Measurements from ENCODE around the gene SKOR2. TPM values are rescaled to one million over a fixed set of nuclear protein-coding genes. Genes with fewer than 3 reads are reported as not detected.
A peak's percentile ranks its signal among the peaks of the same experiment; 100 is the strongest.

The SKOR2 gene, protein sequence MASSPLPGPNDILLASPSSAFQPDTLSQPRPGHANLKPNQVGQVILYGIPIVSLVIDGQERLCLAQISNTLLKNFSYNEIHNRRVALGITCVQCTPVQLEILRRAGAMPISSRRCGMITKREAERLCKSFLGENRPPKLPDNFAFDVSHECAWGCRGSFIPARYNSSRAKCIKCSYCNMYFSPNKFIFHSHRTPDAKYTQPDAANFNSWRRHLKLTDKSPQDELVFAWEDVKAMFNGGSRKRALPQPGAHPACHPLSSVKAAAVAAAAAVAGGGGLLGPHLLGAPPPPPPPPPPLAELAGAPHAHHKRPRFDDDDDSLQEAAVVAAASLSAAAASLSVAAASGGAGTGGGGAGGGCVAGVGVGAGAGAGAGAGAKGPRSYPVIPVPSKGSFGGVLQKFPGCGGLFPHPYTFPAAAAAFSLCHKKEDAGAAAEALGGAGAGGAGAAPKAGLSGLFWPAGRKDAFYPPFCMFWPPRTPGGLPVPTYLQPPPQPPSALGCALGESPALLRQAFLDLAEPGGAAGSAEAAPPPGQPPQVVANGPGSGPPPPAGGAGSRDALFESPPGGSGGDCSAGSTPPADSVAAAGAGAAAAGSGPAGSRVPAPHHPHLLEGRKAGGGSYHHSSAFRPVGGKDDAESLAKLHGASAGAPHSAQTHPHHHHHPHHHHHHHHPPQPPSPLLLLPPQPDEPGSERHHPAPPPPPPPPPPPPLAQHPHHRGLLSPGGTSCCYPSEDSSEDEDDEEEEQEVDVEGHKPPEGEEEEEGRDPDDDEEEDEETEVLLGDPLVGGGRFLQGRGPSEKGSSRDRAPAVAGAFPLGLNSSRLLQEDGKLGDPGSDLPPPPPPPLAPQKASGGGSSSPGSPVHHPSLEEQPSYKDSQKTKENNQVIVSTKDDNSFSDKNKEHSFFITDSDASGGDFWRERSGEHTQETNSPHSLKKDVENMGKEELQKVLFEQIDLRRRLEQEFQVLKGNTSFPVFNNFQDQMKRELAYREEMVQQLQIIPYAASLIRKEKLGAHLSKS
- total RNA-seq (ENCODE audit: low replicate concordance): 0.81 and 0.87 TPM in 2 replicates
- long read RNA-seq: 0 reads

DNA sequence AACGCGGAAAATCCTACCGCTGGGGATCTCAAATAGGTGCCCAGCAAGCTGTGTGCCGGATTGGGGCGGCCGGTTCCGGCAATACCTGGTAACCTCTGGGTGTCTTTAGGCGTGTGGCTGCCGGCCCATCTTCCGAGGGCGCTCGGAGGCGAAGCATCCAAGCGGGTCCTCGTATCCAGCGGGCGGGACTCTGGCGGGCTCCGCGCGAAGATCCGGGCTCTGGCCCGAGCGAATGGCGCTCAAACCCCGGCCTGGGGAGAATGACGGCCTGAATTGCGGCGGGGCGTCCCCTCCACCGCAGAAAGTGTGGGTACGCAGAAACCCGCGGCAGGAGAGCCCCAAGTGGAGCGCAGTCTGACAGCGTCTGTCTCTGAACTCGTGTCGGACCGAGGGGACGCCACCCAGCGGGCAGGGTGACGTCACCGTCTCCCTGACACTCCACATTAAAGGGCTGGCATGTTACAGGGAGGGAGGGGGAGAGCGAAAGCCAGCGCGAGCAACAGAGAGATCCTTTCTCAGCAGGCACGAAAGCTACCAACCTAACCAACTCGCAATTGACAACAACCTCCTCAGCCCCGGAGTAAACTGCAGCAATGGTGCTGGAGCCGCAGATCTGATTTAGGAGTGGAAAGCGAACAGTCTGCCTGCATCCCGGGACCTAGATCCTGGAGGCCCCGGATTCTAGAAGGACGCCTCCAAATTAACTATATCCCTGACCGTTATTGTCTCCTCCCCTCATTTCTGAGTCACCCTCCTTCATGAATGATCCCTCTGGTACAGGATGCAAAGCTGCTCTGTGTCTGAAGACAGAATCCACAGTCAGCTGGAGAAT, at the start of gene SKOR2:
Gene SKOR2, minus strand, starts transcription at position 372 of the 832 bp plus-strand sequence. CDS start 2,477 bp downstream, outside the sequence.
- TF ChIP-seq, protein P1, sequence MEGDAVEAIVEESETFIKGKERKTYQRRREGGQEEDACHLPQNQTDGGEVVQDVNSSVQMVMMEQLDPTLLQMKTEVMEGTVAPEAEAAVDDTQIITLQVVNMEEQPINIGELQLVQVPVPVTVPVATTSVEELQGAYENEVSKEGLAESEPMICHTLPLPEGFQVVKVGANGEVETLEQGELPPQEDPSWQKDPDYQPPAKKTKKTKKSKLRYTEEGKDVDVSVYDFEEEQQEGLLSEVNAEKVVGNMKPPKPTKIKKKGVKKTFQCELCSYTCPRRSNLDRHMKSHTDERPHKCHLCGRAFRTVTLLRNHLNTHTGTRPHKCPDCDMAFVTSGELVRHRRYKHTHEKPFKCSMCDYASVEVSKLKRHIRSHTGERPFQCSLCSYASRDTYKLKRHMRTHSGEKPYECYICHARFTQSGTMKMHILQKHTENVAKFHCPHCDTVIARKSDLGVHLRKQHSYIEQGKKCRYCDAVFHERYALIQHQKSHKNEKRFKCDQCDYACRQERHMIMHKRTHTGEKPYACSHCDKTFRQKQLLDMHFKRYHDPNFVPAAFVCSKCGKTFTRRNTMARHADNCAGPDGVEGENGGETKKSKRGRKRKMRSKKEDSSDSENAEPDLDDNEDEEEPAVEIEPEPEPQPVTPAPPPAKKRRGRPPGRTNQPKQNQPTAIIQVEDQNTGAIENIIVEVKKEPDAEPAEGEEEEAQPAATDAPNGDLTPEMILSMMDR (conservative IDR thresholded peaks at IDR 0.05): no peak
- Mint-ChIP-seq H3K36me3 (no peaks in the 10 kb centered on the region), H3K9me3 (no peaks in the 10 kb centered on the region), H3K27me3 (peaks cover 82% of the 10 kb centered on the region), H3K27ac (no peak within 1 kb of the TSS), H3K4me3 (peak within 1 kb of the TSS; percentile 49), H3K4me1 (ENCODE audit: unreplicated experiment) (no peaks in the 10 kb centered on the region)
- DNase-seq (ENCODE audit: extremely low spot score, unreplicated experiment): no peak

DNA sequence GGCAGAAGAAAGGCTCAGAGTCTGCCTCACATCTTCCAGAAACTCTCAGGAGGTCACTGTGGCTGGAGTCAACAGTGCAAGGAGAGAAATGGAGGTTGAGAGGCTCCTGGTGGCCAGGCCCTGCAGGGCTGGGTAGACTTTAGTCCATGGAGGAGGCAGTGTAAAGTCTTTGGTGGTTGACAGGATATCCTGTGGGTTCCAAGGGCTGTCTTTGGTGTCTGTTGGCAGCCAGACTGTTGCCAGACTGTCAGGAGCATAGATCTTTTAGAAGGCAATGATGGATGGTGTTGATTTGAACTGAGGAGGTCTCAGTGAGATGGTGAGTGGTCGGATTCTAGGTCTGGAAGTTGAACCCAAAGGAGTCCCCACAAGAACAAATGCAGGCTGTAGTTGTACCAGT, 45.0 kb upstream of the SKOR2 start:
- no peak for DNase-seq (ENCODE audit: extremely low spot score, unreplicated experiment)
- H3K27ac Mint-ChIP-seq: no peak overlapping the region
- TF ChIP-seq, protein P1 (conservative IDR thresholded peaks at IDR 0.05): no peak
- no peaks in the 10 kb centered on the region for H3K9me3 Mint-ChIP-seq
- no peaks in the 10 kb centered on the region for H3K4me1 Mint-ChIP-seq (ENCODE audit: unreplicated experiment)
- no peak overlapping the region for H3K4me3 Mint-ChIP-seq
- peaks cover 35% of the 10 kb centered on the region for H3K27me3 Mint-ChIP-seq
- H3K36me3 Mint-ChIP-seq: no peaks in the 10 kb centered on the region

DNA sequence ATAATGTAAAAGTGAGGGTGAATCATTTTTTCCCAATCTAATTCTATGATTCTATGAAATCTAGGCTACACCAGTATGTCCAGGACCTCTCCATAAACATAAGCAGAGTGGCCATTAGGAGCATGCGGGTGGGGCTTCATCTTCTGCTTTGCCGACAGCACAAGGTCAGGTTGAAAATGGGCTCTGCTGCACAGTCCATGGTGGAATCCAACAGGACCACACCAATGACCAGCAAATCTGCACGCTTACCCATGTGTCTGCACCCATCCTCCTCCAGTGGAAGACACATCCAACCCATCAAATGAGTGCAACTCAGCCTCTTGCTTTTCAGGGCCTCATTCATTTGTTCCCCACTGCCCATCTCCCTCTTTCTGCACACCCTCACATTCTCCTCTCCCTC, 43.3 kb upstream of the SKOR2 start:
- H3K9me3 Mint-ChIP-seq: no peaks in the 10 kb centered on the region
- no peak overlapping the region for H3K27ac Mint-ChIP-seq
- no peak overlapping the region for H3K4me3 Mint-ChIP-seq
- TF ChIP-seq, protein P1 (conservative IDR thresholded peaks at IDR 0.05): no peak
- peaks cover 52% of the 10 kb centered on the region for H3K27me3 Mint-ChIP-seq
- no peaks in the 10 kb centered on the region for H3K36me3 Mint-ChIP-seq
- no peaks in the 10 kb centered on the region for H3K4me1 Mint-ChIP-seq (ENCODE audit: unreplicated experiment)
- DNase-seq (ENCODE audit: extremely low spot score, unreplicated experiment): no peak

DNA sequence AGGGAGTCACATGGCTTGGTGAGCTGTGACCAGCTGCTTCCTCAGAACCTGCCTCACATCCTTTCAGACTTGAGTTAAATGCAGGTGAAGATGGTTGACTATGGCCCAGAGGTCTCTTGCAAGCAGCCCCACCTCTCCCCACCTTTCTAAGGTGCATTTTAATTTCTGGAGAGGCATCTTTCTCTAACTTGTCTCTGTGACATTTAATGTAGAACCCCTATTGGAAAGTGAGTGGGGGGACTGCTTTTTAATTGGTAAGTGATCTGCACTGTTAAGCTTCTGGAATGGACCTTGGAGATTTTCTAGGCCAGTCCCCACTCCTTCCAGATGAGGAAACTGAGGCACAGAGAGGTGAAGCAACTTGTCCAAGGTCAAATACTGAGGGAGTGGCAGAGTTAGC, 37.3 kb upstream of the SKOR2 start:
- Mint-ChIP-seq H3K27me3 (peaks cover 79% of the 10 kb centered on the region), H3K4me3 (no peak overlapping the region), H3K36me3 (no peaks in the 10 kb centered on the region), H3K4me1 (ENCODE audit: unreplicated experiment) (no peaks in the 10 kb centered on the region), H3K9me3 (no peaks in the 10 kb centered on the region), H3K27ac (no peak overlapping the region)
- TF ChIP-seq, protein P1 (conservative IDR thresholded peaks at IDR 0.05): no peak
- no peak for DNase-seq (ENCODE audit: extremely low spot score, unreplicated experiment)
